HG02678 (cell line): ENCODE results near the gene NMT1.
"Not testable (repeated sequence)": the region's sequence is repeated elsewhere in the genome, so short reads cannot be mapped to it uniquely, and the experiment has no call there.

ENCODE experiments used
- ATAC-seq: cut with Tn5 transposase; IDR thresholded peaks from one replicate; pipeline ENCODE4 v1.9.1; 2021; ENCODE audit warnings: mild to moderate bottlenecking, moderate library complexity; ENCODE audit not compliant: unreplicated experiment

Gene NMT1

DNA sequence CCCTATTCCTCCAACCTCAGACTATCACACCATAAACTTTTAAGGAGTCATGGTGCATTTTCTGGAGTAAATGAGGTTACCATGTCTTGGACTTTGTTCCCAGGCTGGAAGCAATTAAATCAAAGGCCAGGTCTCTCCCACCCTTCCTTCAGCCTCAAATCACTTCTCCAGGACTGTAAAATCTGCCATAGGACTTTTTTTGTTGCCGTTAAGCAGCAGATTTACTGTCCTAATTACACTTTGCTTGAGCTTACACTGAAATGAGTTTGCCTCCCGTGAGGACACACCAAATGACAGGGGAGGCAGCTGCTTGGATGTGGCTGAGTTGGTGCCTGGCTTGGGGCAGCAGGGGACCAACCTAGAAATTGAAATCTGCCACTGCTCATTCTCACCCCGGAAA, 24.4 kb upstream of the NMT1 start:
- ATAC-seq = no peak

DNA sequence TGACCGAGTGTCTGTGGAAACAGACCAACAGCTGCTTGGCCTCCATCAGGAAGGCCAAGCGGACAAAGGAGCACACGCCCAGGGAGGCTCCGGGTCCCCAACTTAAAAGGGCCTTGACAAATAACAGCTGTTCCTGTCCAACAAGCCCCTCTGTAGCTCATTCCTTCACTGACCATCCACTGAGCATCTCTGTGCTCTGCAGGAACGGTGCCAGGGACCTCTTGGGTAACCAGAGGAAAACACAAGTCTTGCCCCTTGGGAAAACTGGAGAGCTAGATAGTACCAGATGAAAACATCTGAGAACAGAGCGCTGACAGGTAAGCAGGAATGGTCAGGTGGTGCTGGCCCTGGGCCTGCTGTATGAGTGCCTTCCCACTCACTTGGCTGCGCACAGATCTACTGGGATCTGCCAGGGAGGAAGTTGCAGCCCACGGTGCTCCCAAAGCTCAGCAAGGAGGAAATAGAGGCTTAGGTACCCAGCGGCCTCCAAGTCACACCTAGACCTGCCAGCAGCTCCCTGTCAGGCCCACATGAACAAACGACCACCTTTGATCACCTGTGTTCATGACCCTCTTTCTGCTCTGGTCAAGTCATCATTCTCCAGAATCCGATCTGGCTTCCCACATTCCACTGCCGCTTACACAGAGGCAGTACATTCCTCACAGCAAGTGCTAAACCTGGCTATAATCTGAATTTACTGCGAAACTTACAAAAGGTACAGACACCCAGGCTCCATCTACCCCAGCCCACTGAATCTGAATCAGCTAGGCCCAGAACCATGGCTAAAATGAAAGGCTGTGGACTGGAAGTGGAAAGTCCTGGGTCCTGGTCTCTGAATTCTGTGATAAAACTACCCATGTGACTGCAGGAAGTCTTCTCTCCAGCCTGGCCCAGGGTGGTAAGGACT, 22.1 kb upstream of the NMT1 start:
- no peak for ATAC-seq

DNA sequence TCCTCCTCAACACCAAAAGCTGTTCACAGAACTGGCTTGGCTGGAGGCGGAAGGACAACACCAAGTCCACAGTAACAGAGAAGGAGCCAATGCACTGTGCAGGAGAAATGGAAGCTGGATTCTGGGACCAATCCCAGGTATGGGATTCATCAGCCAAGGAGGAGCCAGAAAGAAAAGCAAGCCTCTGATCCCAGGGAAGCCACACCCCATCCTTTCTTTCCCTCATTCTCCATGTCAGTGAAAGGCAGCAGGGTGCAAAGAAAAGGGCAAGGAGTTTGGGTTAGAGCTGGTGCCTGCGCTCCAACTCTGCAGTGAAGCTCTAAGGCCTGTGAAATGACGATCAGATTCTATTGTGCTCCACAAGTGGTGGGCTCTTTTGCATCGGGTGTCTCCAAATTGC, 20.7 kb upstream of the NMT1 start:
- ATAC-seq = no peak

DNA sequence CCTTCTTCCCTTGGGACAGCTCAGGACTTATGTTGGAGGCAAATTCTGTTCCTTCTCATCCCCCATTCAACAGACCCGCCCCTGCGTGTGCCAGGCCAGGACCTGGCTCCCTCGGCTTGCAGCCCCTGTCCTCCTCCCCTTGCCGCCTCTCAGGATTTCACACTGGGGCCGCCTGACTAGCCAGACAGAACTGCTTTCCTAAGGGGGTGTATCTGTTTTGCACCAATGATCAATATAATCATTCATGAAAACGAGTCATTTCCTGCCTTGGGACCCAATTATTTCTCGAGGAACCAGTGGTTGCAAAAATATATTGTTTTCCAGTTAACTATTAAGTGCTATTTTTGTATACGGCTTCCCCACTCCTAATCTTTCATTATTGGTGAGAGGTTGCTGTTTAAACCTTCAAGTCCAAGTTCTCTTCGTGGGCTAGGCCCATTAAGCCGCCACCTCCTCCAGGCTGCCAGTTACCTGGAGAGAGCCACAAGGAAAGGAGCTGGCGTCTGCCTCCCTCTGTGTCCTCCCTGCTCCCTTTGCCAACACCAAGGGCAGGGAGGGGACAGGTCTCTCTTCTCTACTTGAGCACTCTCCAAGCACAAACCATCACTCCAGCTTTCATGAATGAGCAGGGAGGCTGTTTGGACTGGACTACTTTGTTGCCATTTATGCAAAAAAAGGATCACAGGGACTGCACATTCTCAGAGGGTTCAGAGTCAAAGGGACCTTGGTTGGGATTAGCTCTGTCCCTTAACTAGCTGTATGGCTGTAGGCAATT, 18.6 kb upstream of the NMT1 start:
- ATAC-seq = no peak

DNA sequence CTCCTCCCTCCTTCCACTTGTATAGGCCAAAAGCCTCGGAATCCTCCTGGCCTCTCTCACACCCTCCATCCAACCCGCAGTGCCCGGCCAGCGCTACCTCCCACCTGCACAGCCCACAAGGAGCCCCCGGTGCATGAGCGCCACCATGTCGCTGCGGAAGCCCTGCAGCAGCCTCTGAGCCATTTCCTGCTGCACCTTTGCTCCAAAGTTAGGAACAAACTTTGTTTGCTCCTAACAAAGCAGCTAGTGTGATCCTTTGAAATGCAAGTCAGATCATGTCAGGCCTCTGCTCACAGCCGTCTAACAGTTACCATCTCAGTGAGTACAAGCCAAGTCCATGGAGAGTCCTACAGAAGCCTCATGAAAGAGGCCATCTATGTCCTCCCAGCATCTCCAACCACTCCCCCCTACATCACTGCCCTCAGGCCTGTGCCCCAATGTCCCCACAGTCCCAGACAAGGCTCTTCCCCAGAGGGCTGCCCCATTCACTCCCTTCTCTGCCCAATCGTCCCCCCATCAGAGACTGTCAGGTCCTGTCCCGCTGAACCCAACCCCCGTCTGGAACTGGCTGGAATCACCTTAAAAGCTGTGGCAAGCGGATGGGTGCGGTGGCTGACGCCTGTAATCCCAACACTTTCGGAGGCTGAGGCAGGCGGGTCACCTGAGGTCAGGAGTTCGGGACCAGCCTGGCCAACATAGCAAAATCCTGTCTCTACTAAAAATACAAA, 17.1 kb upstream of the NMT1 start:
- no peak for ATAC-seq

DNA sequence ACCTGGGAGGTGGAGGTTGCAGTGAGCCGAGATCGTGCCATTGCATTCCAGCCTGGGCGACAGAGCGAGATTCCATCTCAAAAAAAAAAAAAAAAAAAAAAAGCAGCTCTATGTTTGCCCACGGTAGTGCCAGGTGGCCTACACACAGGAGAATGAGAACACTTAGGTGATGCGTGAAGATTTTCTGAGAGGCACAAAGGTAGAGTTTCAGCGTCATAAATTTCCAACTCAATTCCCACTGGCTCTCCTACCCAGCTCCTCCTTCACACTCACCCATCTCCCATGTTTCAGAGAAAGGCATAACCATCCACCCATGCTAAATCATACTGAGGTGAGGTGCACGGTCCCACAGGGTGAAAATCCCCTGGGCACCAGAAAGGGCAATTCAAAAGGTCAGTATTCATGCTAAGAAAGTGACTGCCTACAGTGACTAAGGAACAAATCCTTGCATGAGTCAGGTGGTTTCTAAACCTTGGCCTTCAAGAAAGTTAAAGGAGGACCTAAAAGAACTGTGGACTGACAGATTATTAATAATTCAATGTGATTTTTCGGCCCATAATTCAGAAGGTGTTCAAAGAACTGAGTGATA, 14.5 kb upstream of the NMT1 start:
- no peak for ATAC-seq

DNA sequence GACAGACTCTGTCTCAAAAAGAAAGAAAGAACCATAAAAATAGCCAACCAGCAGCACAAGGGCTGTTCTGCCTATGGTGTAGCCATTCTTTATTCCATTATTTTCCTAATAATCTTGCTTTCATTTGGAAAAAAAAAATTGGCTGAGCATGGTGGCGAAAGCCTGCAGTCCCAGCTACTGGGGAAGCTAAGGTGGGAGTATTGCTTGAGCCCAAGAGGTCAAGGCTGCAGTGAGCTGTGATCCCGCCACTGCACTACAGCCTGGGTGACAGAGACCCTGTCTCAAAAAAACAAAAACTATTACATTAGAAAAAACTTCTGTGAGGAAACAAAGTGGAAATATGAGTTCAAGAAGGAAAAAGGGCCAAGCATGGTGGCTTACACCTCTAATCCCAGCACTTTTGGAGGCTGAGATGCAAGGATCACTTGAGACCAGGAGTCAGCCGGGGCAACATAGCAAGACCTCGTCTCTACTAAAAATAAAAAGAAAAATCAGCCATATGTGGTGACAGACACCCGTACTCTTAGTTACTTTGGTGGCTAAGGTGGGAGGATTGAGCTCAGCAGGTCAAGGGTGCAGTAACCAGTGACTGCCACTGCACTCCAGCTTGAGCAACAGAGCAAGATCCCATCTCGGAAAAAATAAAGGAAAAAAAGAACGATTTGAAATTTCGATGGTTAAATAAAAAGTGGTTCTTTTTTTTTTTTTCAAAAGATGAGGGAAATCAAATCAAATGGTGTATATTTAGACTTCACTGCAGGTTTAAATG, 12.1 kb upstream of the NMT1 start:
- ATAC-seq = no peak

- no peak for ATAC-seq
Measured at GRCh38 chr17:45050481-45051059, 10.5 kb upstream of the NMT1 start.

DNA sequence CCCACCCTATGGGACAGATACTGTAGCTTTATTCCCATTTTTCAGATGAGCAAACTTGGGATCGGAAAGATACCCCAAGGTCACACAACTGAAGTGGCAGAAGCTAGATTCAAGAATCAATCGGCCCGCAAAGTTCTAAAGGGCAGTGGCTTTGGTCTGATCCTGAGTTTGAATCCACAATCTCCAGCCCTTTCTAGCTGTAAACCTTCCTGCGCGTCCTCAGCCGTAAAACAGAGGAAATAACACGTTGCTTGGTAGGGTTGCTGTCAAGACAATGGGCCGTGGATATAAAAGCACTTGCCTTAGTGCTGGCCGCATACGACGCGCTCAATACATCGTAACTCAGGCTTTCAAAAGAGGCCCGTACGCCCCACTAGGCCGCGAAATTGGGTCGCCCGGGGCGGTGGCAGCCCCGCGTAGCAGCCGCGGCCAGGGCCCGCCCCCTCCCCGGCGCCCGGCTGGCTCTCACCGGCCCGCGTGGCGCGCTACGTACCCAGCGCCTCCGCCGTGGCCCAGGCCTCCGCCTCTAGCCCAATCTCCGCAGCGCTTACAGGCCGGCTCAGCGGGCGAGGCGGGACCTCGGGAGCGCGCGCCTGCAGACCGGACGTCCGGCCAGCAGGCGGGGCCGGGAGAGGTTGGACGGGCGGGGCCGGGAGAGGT, 9.9 kb upstream of the NMT1 start, which contains the start of gene DCAKD:
DCAKD (minus strand) TSS at position 573 of the 660 bp plus-strand sequence. CDS start 16,747 bp downstream, outside the sequence.
- ATAC-seq = peak; percentile 97

DNA sequence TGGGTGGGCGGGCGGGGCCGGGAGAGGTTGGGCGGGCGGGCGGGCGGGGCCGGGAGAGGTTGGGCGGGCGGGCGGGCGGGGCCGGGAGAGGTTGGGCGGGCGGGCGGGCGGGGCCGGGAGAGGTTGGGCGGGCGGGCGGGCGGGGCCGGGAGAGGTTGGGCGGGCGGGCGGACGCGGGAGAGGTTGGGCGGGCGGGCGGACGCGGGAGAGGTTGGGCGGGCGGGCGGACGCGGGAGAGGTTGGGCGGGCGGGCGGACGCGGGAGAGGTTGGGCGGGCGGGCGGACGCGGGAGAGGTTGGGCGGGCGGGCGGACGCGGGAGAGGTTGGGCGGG, 9.4 kb upstream of the NMT1 start:
- ATAC-seq = not testable (repeated sequence)

- ATAC-seq = no peak
Measured at GRCh38 chr17:45052052-45052772, 8.9 kb upstream of the NMT1 start.

- peak; percentile 1 for ATAC-seq
Measured at GRCh38 chr17:45060382-45060796, 728 bp upstream of the NMT1 start.

DNA sequence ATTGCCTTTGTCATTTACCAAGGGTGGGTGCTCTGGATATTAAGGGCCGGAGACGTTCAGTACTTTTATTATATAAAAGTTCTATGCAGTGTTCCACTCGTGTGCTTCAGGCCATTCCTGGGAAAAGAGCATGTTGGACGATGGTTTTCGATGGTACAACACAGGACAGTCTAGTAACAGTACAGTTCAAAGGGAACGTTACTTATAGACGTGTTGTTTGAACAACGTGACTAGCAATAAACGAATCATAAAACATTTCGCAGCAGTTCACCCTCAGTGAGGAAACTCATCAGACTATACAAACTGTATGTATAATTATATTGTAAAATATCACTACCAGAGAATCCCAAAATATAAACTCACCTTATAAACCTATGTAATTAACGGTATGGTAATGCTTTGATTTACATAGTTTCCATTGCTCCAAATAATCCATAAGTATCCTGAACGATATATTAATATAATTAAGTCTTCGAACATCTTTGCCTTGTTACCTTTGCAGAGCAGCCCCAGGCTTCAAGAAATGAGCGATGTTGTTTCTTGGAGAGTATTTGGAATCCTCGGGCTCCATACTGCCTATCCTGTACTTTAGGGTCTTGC, 589 bp downstream of the NMT1 start:
- ATAC-seq = no peak

DNA sequence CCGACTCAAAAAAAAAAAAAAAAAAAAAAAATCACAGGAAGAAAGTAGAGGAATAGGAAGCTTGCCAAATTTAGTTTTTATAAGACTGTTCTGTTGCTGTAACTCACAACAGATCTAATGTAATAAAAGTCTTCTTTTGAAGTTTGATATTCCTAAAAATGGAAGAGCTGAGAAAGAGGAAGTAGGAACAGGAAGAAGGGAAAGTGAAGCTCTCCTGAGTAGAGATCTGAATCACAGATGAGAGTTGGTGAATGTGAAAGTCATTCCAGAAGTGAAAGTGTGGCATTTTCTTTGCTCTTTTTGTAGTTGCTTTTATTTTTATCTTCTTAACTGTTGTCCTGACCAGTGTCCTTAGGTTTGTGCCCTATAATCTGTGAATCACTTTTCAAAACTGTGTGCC, 2.1 kb downstream of the NMT1 start:
- no peak for ATAC-seq

DNA sequence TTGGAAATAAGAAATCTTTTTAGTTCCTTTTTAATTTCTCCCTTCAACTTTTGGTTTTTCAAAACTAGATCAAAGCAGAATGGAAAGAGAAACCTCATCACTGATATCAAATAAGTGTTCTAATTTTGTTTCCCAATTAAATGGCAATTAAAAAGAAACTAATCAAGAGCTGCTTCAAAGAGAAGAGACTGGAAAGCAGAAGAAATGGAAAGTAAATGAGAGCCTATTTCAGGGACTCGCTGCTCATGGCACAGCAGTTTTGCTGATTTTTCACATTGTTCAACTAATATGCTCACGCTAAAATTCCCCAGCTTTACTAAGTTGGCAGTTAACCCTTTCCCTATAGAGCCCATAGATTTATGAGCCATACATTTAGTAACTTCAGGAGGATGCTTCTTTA, 6.5 kb downstream of the NMT1 start:
- ATAC-seq = no peak

- ATAC-seq = no peak
Measured at GRCh38 chr17:45070001-45070400, 8.9 kb downstream of the NMT1 start.

DNA sequence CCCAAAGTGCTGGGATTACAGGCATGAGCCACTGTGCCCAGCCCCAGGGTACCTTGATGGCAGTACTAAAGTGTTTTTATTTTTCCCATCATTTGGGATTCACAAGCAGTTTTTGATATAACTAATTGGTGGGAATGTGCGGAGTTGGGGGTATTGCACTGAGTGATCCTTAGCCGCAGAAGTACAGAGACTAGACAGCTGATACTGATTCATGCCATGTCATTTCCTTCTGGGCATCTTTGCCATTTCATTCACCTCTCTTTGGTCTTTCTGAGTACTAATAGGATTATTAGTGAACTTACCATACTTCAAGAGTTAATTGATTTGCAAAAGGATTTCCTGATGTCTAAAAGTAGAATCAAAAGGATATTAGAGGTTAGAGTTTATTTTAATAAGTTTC, 9.7 kb downstream of the NMT1 start:
- ATAC-seq = no peak

GRCh38 chr17:45073414-45074070, 12.4 kb downstream of the NMT1 start:
- no peak for ATAC-seq
